Gastrocnemius medialis (tissue), 4 donors: Measurements from ENCODE around the gene CAVIN1. TPM values are rescaled to one million over a fixed set of nuclear protein-coding genes. Genes with fewer than 3 reads are reported as not detected.
A peak's percentile ranks its signal among the peaks of the same experiment; 100 is the strongest.
"Not testable (repeated sequence)": the region's sequence is repeated elsewhere in the genome, so short reads cannot be mapped to it uniquely, and the experiment has no call there.

Experiments used
- ATAC-seq, 2 donors: fragments of 150-250 bp; one replicate each; pipeline ENCODE4 v1.9.1; 2016
- DNase-seq, 2 donors: peaks; one replicate each; pipeline ENCODE4 v3.0.0-alpha.2; 2019
- H3K27ac ChIP-seq, 4 donors: fragments of 200-600 bp; sonication (generic); 1 replicate in 1 of 4; 2 replicates in 3 of 4; pipeline ENCODE4 v1.5.1; 2016 to 2018; ENCODE audit warnings: mild to moderate bottlenecking in 2 of 4, moderate library complexity in 1 of 4
- H3K27me3 ChIP-seq, 3 donors: fragments of 200-600 bp; sonication (generic) in 2 of 3; 1 replicate in 1 of 3; 2 replicates in 2 of 3; pipeline versions ENCODE4 v1.5.1 to v1.6.0; 2016 to 2019; ENCODE audit warnings: mild to moderate bottlenecking in 1 of 3, moderate library complexity in 1 of 3
- H3K36me3 ChIP-seq, 2 donors: fragments of 200-600 bp; sonication (generic) in 1 of 2; one replicate each; pipeline ENCODE4 v1.5.1; 2017 to 2018
- H3K4me1 ChIP-seq, 2 donors: fragments of 200-600 bp; sonication (generic) in 1 of 2; one replicate each; pipeline ENCODE4 v1.5.1; 2016 to 2017; ENCODE audit warnings: mild to moderate bottlenecking in 2 of 2
- H3K4me3 ChIP-seq, 4 donors: fragments of 200-600 bp; sonication (generic) in 3 of 4; 1 replicate in 1 of 4; 2 replicates in 3 of 4; pipeline ENCODE4 v1.5.1; 2016 to 2019; ENCODE audit warnings: mild to moderate bottlenecking in 2 of 4
- H3K9me3 ChIP-seq, 3 donors: fragments of 200-600 bp; sonication (generic) in 2 of 3; 1 replicate in 1 of 3; 2 replicates in 2 of 3; pipeline ENCODE4 v1.5.1; 2016 to 2019
- POLR2A ChIP-seq, 2 donors: fragments of 450-650 bp; IDR thresholded peaks; one replicate each; pipeline ENCODE4 v1.6.1; 2017; ENCODE audit warnings: antibody characterized with exemption in 2 of 2, mild to moderate bottlenecking in 2 of 2, moderate library complexity in 2 of 2
- in situ Hi-C, 4 donors: fragments of 200-750 bp; cut with MboI; loops; one replicate each; pipeline versions ENCODE4 v1.15.0 to v1.8.0; 2017; ENCODE audit warnings: low sequenced_read_pairs in 4 of 4
- intact Hi-C: fragments of 100-400 bp; cut with DNase I; formaldehyde crosslinking; loops from one replicate; pipeline ENCODE4 v1.15.1; 2023; ENCODE audit warnings: low total_unique reads
- total RNA-seq, 4 donors: library from RNA; depleted of rRNA; stranded (reverse); fragments of >200 nt; gene quantifications; one replicate each; pipeline versions ENCODE4 v1.1.0 to v1.2.3, GENCODE V29; 2016
- TF ChIP-seq, protein P1 (sequence below), 5 experiments: fragments of 450-650 bp in 3 of 5; fragments of 200-600 bp in 2 of 5; sonication (generic) in 2 of 5; IDR thresholded peaks in 4 of 5; conservative IDR thresholded peaks in 1 of 5; 1 replicate in 4 of 5; 2 replicates in 1 of 5; pipeline ENCODE4 v1.5.1; 2016 to 2019; ENCODE audit warnings: antibody characterized with exemption in 5 of 5, mild to moderate bottlenecking in 3 of 5, moderate library complexity in 3 of 5

Gene CAVIN1
- total RNA-seq, 4 donors from 2014 or later, result 64.9 to 137 (median 125) TPM

DNA sequence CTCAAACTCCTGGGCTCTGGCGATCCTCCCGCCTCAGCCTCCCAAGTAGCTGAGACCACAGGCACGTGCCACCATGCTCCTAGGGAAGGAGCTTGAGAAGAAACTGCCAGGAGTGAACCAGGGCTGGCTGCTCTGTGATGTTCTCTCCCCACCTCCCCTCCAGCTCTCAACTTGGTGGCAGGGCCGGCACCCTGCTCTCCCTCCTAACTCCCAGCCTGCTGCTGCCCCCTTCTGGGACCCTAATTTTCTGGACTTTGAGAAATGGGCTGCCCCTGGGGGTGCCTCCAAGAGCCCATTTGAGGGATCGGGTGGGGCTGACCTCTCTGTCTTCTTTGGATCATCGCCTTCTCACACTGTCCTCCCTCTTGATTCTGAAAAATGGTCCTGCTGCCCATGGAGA, 19.9 kb downstream of the CAVIN1 start:
- Histone ChIP-seq H3K4me3 (no peak overlapping the region), H3K27me3 (no peaks in the 10 kb centered on the region), H3K36me3 (peaks cover 0 to 13% of the 10 kb centered on the region in 2 donors), H3K4me1 (peaks cover 34 to 49% of the 10 kb centered on the region in 2 donors), H3K27ac (peak overlapping the region; percentile 31 to 59 (median 46)), H3K9me3 (no peaks in the 10 kb centered on the region)
- in situ Hi-C loops, result no loop called here
- no peak for DNase-seq
- intact Hi-C loops, result no loop called here
- ATAC-seq, result no peak
- TF ChIP-seq POLR2A (IDR thresholded peaks at IDR 0.05), result no peak
- TF ChIP-seq, protein P1, sequence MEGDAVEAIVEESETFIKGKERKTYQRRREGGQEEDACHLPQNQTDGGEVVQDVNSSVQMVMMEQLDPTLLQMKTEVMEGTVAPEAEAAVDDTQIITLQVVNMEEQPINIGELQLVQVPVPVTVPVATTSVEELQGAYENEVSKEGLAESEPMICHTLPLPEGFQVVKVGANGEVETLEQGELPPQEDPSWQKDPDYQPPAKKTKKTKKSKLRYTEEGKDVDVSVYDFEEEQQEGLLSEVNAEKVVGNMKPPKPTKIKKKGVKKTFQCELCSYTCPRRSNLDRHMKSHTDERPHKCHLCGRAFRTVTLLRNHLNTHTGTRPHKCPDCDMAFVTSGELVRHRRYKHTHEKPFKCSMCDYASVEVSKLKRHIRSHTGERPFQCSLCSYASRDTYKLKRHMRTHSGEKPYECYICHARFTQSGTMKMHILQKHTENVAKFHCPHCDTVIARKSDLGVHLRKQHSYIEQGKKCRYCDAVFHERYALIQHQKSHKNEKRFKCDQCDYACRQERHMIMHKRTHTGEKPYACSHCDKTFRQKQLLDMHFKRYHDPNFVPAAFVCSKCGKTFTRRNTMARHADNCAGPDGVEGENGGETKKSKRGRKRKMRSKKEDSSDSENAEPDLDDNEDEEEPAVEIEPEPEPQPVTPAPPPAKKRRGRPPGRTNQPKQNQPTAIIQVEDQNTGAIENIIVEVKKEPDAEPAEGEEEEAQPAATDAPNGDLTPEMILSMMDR (IDR thresholded peaks at IDR 0.05 in 4 of 5, conservative IDR thresholded peaks at IDR 0.05 in 1 of 5), result no peak

DNA sequence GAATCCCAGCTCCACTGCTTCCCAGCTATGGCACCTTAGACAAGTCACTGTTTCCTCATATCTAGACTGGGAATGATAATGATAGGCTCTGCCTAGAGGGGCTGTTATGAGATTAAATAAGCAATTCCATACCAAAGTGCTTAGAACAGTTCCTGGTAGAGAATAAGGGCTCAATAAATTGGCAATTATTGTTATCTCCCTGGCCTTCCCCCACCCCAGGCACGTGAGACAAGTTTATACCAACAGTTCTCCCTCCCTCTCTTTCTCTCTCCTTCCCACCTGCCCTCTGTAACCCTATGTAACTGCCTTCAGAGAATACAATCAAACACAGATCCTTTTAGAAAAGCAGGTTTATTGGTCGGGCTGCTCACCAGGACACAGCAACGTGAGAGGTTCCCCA, 20.9 kb downstream of the CAVIN1 start:
- H3K4me1 ChIP-seq, result peaks cover 24 to 41% of the 10 kb centered on the region in 2 donors
- no peaks in the 10 kb centered on the region for H3K9me3 ChIP-seq
- peak overlapping the region; percentile 38 to 59 (median 56) for H3K27ac ChIP-seq
- no peaks in the 10 kb centered on the region for H3K27me3 ChIP-seq
- TF ChIP-seq, protein P1 (IDR thresholded peaks at IDR 0.05 in 4 of 5, conservative IDR thresholded peaks at IDR 0.05 in 1 of 5), result no peak
- no peak for TF ChIP-seq POLR2A (IDR thresholded peaks at IDR 0.05)
- in situ Hi-C loops, result no loop called here
- no peak overlapping the region for H3K4me3 ChIP-seq
- peaks cover 0 to 13% of the 10 kb centered on the region in 2 donors for H3K36me3 ChIP-seq
- ATAC-seq (no peak), DNase-seq (no peak)
- intact Hi-C loops, result no loop called here

DNA sequence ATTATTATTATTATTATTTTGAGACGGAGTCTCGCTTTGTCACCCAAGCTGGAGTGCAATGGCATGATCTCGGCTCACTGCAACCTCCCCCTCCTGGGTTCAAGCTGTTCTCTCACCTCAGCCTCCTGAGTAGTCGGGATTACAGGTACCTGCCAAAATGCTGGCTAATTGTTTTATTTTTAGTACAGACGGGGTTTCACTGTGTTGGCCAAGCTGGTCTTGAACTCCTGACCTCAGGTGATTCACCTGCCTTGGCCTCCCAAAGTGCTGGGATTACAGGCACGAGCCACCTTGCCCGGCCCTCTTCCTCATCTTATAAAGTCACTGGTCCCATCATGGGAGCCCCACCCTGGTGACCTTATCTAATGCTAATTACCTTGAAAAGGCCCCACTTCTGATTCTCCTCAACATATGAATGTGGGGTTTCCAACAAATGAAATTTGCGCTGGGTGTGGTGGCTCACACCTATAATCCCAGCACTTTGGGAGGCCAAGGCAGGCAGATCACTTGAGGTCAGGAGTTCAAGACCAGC, 22.1 kb downstream of the CAVIN1 start:
- ATAC-seq (peak; percentile 37 to 49), DNase-seq (peak in 1 of 2 donors; percentile 43)
- in situ Hi-C loops, intact Hi-C loops, H3K9me3 ChIP-seq, H3K4me3 ChIP-seq, H3K27me3 ChIP-seq: not testable (repeated sequence)
- Histone ChIP-seq H3K27ac (peak overlapping the region in 3 of 4 donors; percentile 57 to 70 (median 64)), H3K4me1 (peaks cover 13 to 31% of the 10 kb centered on the region in 2 donors), H3K36me3 (peaks cover 0 to 13% of the 10 kb centered on the region in 2 donors)

DNA sequence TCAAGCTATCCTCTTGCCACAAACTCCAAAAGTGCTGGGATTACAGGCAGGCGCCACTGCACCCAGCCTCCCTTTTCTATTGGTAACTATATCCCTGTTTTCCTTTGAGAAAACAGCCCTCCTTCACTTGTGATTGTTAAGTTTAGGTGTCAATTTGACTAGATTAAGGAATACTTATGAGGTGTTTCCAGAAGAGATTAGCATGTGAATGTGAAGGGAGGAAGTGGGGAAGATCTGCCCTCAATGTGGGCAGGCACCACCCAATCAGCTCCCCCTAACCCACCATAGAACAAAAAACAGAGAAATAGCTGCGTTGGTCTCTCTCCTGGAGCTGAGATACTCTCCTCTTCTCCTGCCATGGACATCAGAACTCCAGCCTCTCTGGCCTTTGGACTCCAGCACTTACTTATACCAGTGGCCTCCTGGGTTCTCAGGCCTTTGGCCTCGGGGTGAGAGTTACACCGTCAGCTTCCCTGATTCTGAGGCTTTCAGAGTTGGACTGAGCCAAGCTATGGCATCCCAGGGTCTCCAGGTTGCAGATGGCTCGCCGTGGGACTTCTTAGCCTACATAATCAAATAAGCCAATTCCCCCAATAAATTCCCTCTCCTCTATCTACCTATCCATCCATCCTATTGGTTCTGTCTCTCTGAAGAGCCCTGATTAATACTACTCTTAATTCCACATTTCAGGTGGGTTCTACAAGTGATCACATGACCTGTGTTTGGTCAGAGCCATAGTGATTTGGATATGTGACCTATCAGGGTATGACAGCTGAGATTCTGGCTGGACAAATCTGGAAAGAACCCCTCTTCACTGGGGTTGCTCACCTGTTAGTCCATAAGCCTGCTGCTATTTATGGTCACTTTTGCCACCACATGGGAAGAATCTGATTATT, 22.9 kb downstream of the CAVIN1 start:
- Histone ChIP-seq H3K4me1 (peaks cover 10 to 31% of the 10 kb centered on the region in 2 donors), H3K27ac (peak overlapping the region in 3 of 4 donors; percentile 5 to 70 (median 7)), H3K4me3 (no peak overlapping the region), H3K36me3 (peaks cover 0 to 13% of the 10 kb centered on the region in 2 donors), H3K27me3 (no peaks in the 10 kb centered on the region), H3K9me3 (no peaks in the 10 kb centered on the region)
- intact Hi-C loops (no loop called here), in situ Hi-C loops (no loop called here)
- ATAC-seq, result peak in 1 of 2 donors; percentile 6
- DNase-seq, result no peak
- TF ChIP-seq POLR2A (IDR thresholded peaks at IDR 0.05), result no peak
- TF ChIP-seq, protein P1 (IDR thresholded peaks at IDR 0.05 in 4 of 5, conservative IDR thresholded peaks at IDR 0.05 in 1 of 5), result no peak

DNA sequence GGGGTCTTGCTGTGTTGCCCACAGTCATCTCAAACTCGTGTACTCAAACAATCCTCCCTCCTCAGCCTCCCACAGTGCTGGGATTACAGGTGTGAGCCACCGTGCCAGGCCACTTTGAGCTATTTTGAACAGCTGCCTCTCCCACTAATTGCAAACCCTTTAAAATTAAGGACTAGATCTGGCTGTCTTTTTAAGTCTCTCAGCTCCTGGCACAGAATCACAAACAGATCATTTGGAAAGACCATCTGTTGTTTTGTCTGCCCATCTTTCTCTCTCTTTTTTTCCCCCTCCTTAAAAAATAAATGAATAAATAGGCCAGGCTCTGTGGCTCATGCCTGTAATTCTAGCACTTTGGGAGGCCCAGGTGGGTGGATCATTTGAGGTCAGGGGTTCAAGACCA, 23.9 kb downstream of the CAVIN1 start:
- in situ Hi-C loops, result no loop called here
- TF ChIP-seq POLR2A (IDR thresholded peaks at IDR 0.05), result no peak
- TF ChIP-seq, protein P1 (IDR thresholded peaks at IDR 0.05 in 4 of 5, conservative IDR thresholded peaks at IDR 0.05 in 1 of 5), result no peak
- DNase-seq (no peak), ATAC-seq (no peak)
- H3K4me1 ChIP-seq, result peaks cover 9 to 31% of the 10 kb centered on the region in 2 donors
- intact Hi-C loops, result no loop called here
- peak overlapping the region in 3 of 4 donors; percentile 52 to 70 (median 63) for H3K27ac ChIP-seq
- no peaks in the 10 kb centered on the region for H3K9me3 ChIP-seq
- H3K27me3 ChIP-seq, result no peaks in the 10 kb centered on the region
- no peak overlapping the region for H3K4me3 ChIP-seq
- peaks cover 0 to 2% of the 10 kb centered on the region in 2 donors for H3K36me3 ChIP-seq

DNA sequence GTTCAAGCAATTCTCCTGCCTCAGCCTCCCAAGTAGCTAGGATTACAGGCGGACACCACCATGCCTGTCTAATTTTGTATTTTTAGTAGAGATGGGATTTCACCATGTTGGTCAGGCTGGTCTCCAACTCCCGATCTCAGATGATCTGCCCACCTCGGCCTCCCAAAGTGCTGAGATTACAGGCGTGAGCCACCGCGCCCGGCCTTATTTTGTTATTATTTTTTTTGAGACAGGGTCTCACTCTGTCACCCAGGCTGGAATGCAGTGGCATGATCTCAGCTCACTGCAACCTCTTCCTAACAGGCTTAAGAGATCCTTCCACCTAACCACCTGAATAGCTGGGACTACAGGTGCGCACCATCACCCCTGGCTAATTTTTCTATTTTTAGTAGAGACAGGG, 27.5 kb downstream of the CAVIN1 start:
- intact Hi-C loops, in situ Hi-C loops: not testable (repeated sequence)

More for the DNA sequence above, 27.5 kb downstream of the CAVIN1 start:
- not testable (repeated sequence) for H3K27me3 ChIP-seq, ATAC-seq, H3K27ac ChIP-seq, H3K9me3 ChIP-seq, H3K4me3 ChIP-seq, H3K36me3 ChIP-seq, DNase-seq
- peaks cover 0 to 20% of the 10 kb centered on the region in 2 donors for H3K4me1 ChIP-seq
